Measurements from ENCODE around the gene CAMK2D. TPM values are rescaled to one million over a fixed set of nuclear protein-coding genes. Genes with fewer than 3 reads are reported as not detected.

The CAMK2D gene
- total and polyA plus RNA-seq, 2 experiments from 2014 or later: 4.9 to 14.6 TPM

DNA sequence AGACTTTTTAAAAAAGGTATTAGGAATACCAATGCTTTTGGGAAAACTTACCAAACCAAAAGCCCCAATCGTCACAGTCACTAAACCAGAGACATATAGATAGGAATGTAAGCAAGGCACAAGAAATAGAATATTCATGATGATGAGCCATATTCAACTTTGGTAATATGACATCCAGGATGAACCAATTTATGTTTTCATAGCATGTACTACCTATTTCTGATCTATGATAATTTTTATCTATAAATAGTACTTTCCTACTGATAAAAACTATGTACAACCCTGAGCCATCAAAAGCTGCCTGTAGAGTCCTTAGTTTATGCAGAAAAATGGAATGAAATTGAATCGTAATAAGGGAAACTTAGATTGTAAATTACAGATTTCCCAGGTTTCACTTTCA lies 18.9 kb downstream of the CAMK2D start (continued):
- TF ChIP-seq, protein P1, sequence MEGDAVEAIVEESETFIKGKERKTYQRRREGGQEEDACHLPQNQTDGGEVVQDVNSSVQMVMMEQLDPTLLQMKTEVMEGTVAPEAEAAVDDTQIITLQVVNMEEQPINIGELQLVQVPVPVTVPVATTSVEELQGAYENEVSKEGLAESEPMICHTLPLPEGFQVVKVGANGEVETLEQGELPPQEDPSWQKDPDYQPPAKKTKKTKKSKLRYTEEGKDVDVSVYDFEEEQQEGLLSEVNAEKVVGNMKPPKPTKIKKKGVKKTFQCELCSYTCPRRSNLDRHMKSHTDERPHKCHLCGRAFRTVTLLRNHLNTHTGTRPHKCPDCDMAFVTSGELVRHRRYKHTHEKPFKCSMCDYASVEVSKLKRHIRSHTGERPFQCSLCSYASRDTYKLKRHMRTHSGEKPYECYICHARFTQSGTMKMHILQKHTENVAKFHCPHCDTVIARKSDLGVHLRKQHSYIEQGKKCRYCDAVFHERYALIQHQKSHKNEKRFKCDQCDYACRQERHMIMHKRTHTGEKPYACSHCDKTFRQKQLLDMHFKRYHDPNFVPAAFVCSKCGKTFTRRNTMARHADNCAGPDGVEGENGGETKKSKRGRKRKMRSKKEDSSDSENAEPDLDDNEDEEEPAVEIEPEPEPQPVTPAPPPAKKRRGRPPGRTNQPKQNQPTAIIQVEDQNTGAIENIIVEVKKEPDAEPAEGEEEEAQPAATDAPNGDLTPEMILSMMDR (conservative IDR thresholded peaks at IDR 0.05; ENCODE audit: low read depth in 2 of 2): no peak
- TF ChIP-seq, protein P2, sequence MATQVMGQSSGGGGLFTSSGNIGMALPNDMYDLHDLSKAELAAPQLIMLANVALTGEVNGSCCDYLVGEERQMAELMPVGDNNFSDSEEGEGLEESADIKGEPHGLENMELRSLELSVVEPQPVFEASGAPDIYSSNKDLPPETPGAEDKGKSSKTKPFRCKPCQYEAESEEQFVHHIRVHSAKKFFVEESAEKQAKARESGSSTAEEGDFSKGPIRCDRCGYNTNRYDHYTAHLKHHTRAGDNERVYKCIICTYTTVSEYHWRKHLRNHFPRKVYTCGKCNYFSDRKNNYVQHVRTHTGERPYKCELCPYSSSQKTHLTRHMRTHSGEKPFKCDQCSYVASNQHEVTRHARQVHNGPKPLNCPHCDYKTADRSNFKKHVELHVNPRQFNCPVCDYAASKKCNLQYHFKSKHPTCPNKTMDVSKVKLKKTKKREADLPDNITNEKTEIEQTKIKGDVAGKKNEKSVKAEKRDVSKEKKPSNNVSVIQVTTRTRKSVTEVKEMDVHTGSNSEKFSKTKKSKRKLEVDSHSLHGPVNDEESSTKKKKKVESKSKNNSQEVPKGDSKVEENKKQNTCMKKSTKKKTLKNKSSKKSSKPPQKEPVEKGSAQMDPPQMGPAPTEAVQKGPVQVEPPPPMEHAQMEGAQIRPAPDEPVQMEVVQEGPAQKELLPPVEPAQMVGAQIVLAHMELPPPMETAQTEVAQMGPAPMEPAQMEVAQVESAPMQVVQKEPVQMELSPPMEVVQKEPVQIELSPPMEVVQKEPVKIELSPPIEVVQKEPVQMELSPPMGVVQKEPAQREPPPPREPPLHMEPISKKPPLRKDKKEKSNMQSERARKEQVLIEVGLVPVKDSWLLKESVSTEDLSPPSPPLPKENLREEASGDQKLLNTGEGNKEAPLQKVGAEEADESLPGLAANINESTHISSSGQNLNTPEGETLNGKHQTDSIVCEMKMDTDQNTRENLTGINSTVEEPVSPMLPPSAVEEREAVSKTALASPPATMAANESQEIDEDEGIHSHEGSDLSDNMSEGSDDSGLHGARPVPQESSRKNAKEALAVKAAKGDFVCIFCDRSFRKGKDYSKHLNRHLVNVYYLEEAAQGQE (IDR thresholded peaks at IDR 0.05; ENCODE audit: unreplicated experiment): no peak

DNA sequence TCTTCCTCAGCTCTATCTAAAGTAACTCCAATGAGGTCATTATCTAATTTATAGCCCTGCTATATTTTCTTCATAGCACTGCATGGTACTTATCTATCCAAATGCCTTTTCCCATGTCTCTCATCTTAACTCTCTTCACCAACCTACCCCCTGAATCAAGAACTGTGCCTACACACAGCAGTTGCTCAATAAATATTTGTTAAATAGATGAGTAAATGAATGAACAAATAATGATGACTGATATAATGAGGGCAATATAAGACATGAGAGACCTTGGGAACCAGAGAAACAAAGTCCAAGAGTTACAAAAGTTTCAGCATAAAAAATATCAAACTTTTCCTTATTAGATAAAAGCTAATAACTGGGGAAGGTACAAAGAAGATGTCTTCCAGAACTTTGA lies 19.6 kb downstream of the CAMK2D start:
- Histone ChIP-seq H3K4me3 (no peak overlapping the region), H3K4me1 (ENCODE audit: insufficient read depth) (peaks cover 16% of the 10 kb centered on the region), H3K36me3 (ENCODE audit: insufficient read depth) (no peaks in the 10 kb centered on the region), H4K20me1 (replicated peaks; ENCODE audit: insufficient read depth) (no peaks in the 10 kb centered on the region), H3K79me2 (replicated peaks; ENCODE audit: insufficient read depth) (no peaks in the 10 kb centered on the region), H3K4me2 (no peak overlapping the region), H2AFZ (no peak overlapping the region), H3K27ac (ENCODE audit: low read depth) (no peak overlapping the region), H3K9me2 (ENCODE audit: insufficient read depth) (no peaks in the 10 kb centered on the region), H3K27me3 (ENCODE audit: insufficient read depth) (no peaks in the 10 kb centered on the region), H3F3A (replicated peaks; ENCODE audit: low read depth) (no peaks in the 10 kb centered on the region)
- Mint-ChIP-seq H3K27ac (no peak overlapping the region), H3K4me1 (peaks cover 17% of the 10 kb centered on the region), H3K27me3 (ENCODE audit: insufficient read depth, low read depth, poor library complexity) (no peaks in the 10 kb centered on the region), H3K4me3 (no peak overlapping the region), H3K36me3 (ENCODE audit: low read depth) (no peaks in the 10 kb centered on the region), H3K9me3 (no peaks in the 10 kb centered on the region)
- ATAC-seq: no peak
- no peak for DNase-seq (ENCODE audit: low spot score)
- TF ChIP-seq, protein P3, sequence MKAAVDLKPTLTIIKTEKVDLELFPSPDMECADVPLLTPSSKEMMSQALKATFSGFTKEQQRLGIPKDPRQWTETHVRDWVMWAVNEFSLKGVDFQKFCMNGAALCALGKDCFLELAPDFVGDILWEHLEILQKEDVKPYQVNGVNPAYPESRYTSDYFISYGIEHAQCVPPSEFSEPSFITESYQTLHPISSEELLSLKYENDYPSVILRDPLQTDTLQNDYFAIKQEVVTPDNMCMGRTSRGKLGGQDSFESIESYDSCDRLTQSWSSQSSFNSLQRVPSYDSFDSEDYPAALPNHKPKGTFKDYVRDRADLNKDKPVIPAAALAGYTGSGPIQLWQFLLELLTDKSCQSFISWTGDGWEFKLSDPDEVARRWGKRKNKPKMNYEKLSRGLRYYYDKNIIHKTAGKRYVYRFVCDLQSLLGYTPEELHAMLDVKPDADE (IDR thresholded peaks at IDR 0.05): no peak
- TF ChIP-seq CREB1 (CRISPR knock-in tag; IDR thresholded peaks at IDR 0.05; ENCODE audit: low read depth) (no peak), STAT1 (IDR thresholded peaks at IDR 0.05; ENCODE audit: unreplicated experiment) (no peak), POLR2AphosphoS5 (IDR thresholded peaks at IDR 0.05; ENCODE audit: low read depth) (no peak), ZNF331 (CRISPR knock-in tag; IDR thresholded peaks at IDR 0.05; ENCODE audit: low read depth) (no peak), EZH2phosphoT487 (IDR thresholded peaks at IDR 0.05; ENCODE audit: unreplicated experiment) (no peak), ZNF114 (CRISPR knock-in tag; IDR thresholded peaks at IDR 0.05) (no peak), NANOG (IDR thresholded peaks at IDR 0.05; ENCODE audit: borderline replicate concordance) (no peak)
- TF ChIP-seq, protein P1 (conservative IDR thresholded peaks at IDR 0.05; ENCODE audit: low read depth in 2 of 2): no peak
- TF ChIP-seq, protein P4, sequence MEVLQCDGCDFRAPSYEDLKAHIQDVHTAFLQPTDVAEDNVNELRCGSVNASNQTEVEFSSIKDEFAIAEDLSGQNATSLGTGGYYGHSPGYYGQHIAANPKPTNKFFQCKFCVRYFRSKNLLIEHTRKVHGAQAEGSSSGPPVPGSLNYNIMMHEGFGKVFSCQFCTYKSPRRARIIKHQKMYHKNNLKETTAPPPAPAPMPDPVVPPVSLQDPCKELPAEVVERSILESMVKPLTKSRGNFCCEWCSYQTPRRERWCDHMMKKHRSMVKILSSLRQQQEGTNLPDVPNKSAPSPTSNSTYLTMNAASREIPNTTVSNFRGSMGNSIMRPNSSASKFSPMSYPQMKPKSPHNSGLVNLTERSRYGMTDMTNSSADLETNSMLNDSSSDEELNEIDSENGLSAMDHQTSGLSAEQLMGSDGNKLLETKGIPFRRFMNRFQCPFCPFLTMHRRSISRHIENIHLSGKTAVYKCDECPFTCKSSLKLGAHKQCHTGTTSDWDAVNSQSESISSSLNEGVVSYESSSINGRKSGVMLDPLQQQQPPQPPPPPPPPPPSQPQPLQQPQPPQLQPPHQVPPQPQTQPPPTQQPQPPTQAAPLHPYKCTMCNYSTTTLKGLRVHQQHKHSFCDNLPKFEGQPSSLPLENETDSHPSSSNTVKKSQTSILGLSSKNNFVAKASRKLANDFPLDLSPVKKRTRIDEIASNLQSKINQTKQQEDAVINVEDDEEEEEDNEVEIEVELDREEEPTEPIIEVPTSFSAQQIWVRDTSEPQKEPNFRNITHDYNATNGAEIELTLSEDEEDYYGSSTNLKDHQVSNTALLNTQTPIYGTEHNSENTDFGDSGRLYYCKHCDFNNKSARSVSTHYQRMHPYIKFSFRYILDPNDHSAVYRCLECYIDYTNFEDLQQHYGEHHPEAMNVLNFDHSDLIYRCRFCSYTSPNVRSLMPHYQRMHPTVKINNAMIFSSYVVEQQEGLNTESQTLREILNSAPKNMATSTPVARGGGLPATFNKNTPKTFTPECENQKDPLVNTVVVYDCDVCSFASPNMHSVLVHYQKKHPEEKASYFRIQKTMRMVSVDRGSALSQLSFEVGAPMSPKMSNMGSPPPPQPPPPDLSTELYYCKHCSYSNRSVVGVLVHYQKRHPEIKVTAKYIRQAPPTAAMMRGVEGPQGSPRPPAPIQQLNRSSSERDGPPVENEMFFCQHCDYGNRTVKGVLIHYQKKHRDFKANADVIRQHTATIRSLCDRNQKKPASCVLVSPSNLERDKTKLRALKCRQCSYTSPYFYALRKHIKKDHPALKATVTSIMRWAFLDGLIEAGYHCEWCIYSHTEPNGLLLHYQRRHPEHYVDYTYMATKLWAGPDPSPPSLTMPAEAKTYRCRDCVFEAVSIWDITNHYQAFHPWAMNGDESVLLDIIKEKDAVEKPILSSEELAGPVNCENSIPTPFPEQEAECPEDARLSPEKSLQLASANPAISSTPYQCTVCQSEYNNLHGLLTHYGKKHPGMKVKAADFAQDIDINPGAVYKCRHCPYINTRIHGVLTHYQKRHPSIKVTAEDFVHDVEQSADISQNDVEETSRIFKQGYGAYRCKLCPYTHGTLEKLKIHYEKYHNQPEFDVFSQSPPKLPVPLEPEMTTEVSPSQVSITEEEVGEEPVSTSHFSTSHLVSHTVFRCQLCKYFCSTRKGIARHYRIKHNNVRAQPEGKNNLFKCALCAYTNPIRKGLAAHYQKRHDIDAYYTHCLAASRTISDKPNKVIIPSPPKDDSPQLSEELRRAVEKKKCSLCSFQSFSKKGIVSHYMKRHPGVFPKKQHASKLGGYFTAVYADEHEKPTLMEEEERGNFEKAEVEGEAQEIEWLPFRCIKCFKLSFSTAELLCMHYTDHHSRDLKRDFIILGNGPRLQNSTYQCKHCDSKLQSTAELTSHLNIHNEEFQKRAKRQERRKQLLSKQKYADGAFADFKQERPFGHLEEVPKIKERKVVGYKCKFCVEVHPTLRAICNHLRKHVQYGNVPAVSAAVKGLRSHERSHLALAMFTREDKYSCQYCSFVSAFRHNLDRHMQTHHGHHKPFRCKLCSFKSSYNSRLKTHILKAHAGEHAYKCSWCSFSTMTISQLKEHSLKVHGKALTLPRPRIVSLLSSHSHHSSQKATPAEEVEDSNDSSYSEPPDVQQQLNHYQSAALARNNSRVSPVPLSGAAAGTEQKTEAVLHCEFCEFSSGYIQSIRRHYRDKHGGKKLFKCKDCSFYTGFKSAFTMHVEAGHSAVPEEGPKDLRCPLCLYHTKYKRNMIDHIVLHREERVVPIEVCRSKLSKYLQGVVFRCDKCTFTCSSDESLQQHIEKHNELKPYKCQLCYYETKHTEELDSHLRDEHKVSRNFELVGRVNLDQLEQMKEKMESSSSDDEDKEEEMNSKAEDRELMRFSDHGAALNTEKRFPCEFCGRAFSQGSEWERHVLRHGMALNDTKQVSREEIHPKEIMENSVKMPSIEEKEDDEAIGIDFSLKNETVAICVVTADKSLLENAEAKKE (CRISPR knock-in tag; IDR thresholded peaks at IDR 0.05): no peak
